ENCODE results near the gene LRIG2. TPM values are rescaled to one million over a fixed set of nuclear protein-coding genes. Genes with fewer than 3 reads are reported as not detected.

Gene LRIG2
- polyA plus RNA-seq, 2 donors = 2.6 to 3.5 TPM

DNA sequence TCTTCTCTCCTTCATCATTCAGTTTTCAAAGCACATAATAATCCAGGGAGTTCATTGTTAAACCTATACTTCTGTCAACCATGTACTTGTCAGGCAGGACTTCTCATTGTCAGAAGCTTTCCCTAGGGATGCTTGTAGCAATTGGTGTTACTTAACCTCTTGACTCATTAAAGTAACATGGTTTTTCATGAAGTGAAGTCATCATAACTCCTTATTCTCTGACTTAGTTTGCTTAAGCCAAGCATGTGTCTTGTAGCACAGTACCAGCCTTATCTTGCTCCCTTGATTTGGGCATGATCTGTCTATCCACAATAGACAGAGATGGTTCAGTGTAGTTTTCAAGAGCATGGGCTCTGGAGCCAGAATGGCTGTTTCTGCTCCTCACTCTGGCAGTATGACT is 45.3 kb downstream of the LRIG2 start:
- Histone ChIP-seq H3K36me3 (ENCODE audit: control insufficient read depth in 2 of 2, insufficient read depth in 2 of 2, low read length in 1 of 2) (peaks cover 13 to 14% of the 10 kb centered on the region in 2 donors), H3K9me3 (ENCODE audit: control insufficient read depth in 2 of 2, insufficient read depth in 1 of 2, low read depth in 1 of 2, low read length in 1 of 2) (no peaks in the 10 kb centered on the region), H3K4me3 (ENCODE audit: low read depth in 1 of 2, low read length in 2 of 2) (no peak overlapping the region), H3K27me3 (ENCODE audit: control insufficient read depth in 1 of 2, insufficient read depth in 2 of 2, low read length in 2 of 2) (no peaks in the 10 kb centered on the region), H3K27ac (ENCODE audit: low read depth in 2 of 2, low read length in 1 of 2) (no peak overlapping the region), H3K4me1 (ENCODE audit: control insufficient read depth in 2 of 2, insufficient read depth in 2 of 2, low read length in 1 of 2) (no peaks in the 10 kb centered on the region)

GRCh38 chr1:113123737-113124136 is 50.7 kb downstream of the LRIG2 start:
- 83 to 87% methylated on average over 3 of the region's 3 CpGs for WGBS, 2 donors
- Histone ChIP-seq H3K36me3 (ENCODE audit: control insufficient read depth in 2 of 2, insufficient read depth in 2 of 2, low read length in 1 of 2) (peaks cover 8 to 12% of the 10 kb centered on the region in 2 donors), H3K4me3 (ENCODE audit: low read depth in 1 of 2, low read length in 2 of 2) (no peak overlapping the region), H3K4me1 (ENCODE audit: control insufficient read depth in 2 of 2, insufficient read depth in 2 of 2, low read length in 1 of 2) (no peaks in the 10 kb centered on the region), H3K27ac (ENCODE audit: low read depth in 2 of 2, low read length in 1 of 2) (no peak overlapping the region), H3K27me3 (ENCODE audit: control insufficient read depth in 1 of 2, insufficient read depth in 2 of 2, low read length in 2 of 2) (no peaks in the 10 kb centered on the region), H3K9me3 (ENCODE audit: control insufficient read depth in 2 of 2, insufficient read depth in 1 of 2, low read depth in 1 of 2, low read length in 1 of 2) (no peaks in the 10 kb centered on the region)

DNA sequence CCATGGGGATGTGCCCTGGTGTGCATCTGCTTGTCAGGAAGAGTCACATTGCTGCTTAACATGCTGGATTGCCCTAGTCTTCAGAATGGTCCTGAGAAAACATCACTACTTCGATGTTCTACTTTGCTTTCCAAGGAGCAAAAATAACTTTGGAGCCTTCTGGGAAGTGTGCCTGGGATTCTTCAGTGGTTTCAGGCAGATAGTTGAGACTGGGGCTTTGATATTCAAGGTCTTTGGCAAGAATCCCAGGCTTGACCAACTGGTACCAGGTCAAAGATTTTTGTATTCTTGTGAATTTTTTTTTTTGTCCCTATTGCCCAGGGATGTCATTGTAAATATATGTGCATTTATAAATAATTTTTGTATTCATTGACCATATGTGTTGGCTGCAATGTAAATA is 51.4 kb downstream of the LRIG2 start:
- Histone ChIP-seq H3K4me3 (ENCODE audit: low read depth in 1 of 2, low read length in 2 of 2) (no peak overlapping the region), H3K9me3 (ENCODE audit: control insufficient read depth in 2 of 2, insufficient read depth in 1 of 2, low read depth in 1 of 2, low read length in 1 of 2) (no peaks in the 10 kb centered on the region), H3K4me1 (ENCODE audit: control insufficient read depth in 2 of 2, insufficient read depth in 2 of 2, low read length in 1 of 2) (no peaks in the 10 kb centered on the region), H3K27me3 (ENCODE audit: control insufficient read depth in 1 of 2, insufficient read depth in 2 of 2, low read length in 2 of 2) (no peaks in the 10 kb centered on the region), H3K27ac (ENCODE audit: low read depth in 2 of 2, low read length in 1 of 2) (no peak overlapping the region), H3K36me3 (ENCODE audit: control insufficient read depth in 2 of 2, insufficient read depth in 2 of 2, low read length in 1 of 2) (peaks cover 5 to 9% of the 10 kb centered on the region in 2 donors)
- 71 to 75% methylated on average over 1 of the region's 1 CpG for WGBS, 2 donors

GRCh38 chr1:113125517-113125916 is 52.5 kb downstream of the LRIG2 start:
- H3K36me3 ChIP-seq (ENCODE audit: control insufficient read depth in 2 of 2, insufficient read depth in 2 of 2, low read length in 1 of 2) = peaks cover 3 to 9% of the 10 kb centered on the region in 2 donors

DNA sequence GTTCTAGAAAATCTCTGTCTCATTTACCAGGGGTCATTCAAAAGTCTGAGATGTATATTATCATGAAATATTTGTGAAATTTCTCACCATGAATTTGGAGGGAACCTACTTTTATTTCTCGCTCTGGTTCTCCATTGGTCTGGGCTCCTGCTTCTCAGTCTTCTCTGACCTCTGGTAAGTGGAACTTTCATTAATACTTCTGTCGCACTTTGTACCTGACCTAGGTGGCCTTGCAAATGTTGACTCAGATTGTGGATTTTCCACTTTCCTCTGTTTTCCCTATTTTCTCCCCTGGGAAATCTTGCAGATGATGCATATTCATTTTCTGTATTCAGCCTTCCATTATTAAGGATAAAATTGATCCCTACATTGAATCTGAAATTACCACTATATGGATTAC is 53.2 kb downstream of the LRIG2 start:
- no peaks in the 10 kb centered on the region for H3K9me3 ChIP-seq (ENCODE audit: control insufficient read depth in 2 of 2, insufficient read depth in 1 of 2, low read depth in 1 of 2, low read length in 1 of 2)
- H3K4me3 ChIP-seq (ENCODE audit: low read depth in 1 of 2, low read length in 2 of 2) = no peak overlapping the region
- 87 to 97% methylated on average over 2 of the region's 2 CpGs for WGBS, 2 donors
- no peaks in the 10 kb centered on the region for H3K4me1 ChIP-seq (ENCODE audit: control insufficient read depth in 2 of 2, insufficient read depth in 2 of 2, low read length in 1 of 2)
- no peak overlapping the region for H3K27ac ChIP-seq (ENCODE audit: low read depth in 2 of 2, low read length in 1 of 2)
- H3K36me3 ChIP-seq (ENCODE audit: control insufficient read depth in 2 of 2, insufficient read depth in 2 of 2, low read length in 1 of 2) = peaks cover 3 to 9% of the 10 kb centered on the region in 2 donors
- H3K27me3 ChIP-seq (ENCODE audit: control insufficient read depth in 1 of 2, insufficient read depth in 2 of 2, low read length in 2 of 2) = no peaks in the 10 kb centered on the region

More at GRCh38 chr1:113125517-113125916, 52.5 kb downstream of the LRIG2 start:
- WGBS, 2 donors = 72 to 90% methylated on average over 3 of the region's 3 CpGs
- H3K27ac ChIP-seq (ENCODE audit: low read depth in 2 of 2, low read length in 1 of 2) = no peak overlapping the region
- H3K4me3 ChIP-seq (ENCODE audit: low read depth in 1 of 2, low read length in 2 of 2) = no peak overlapping the region
- no peaks in the 10 kb centered on the region for H3K27me3 ChIP-seq (ENCODE audit: control insufficient read depth in 1 of 2, insufficient read depth in 2 of 2, low read length in 2 of 2)
- no peaks in the 10 kb centered on the region for H3K9me3 ChIP-seq (ENCODE audit: control insufficient read depth in 2 of 2, insufficient read depth in 1 of 2, low read depth in 1 of 2, low read length in 1 of 2)
- no peaks in the 10 kb centered on the region for H3K4me1 ChIP-seq (ENCODE audit: control insufficient read depth in 2 of 2, insufficient read depth in 2 of 2, low read length in 1 of 2)

DNA sequence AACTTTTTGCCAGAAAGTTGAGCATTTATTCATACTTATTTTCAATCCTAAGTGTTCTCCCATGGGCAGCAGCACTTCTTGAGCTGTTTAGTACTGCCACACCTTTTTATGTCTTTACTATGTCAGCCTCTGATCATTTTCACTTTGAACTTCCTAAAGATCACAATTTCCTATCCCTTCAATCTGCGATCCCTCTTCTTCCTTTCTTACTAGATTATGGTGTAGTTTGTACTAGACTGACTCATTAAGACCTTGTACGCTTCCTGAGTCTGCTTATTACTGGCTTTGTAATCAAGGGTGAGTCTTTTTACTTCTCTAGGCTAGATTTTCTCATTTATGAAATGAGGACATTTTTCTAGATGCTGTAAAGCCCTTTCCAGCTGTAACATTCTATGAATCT is 55.1 kb downstream of the LRIG2 start:
- Histone ChIP-seq H3K4me3 (ENCODE audit: low read depth in 1 of 2, low read length in 2 of 2) (no peak overlapping the region), H3K9me3 (ENCODE audit: control insufficient read depth in 2 of 2, insufficient read depth in 1 of 2, low read depth in 1 of 2, low read length in 1 of 2) (no peaks in the 10 kb centered on the region), H3K36me3 (ENCODE audit: control insufficient read depth in 2 of 2, insufficient read depth in 2 of 2, low read length in 1 of 2) (peaks cover 3 to 9% of the 10 kb centered on the region in 2 donors), H3K27me3 (ENCODE audit: control insufficient read depth in 1 of 2, insufficient read depth in 2 of 2, low read length in 2 of 2) (no peaks in the 10 kb centered on the region), H3K27ac (ENCODE audit: low read depth in 2 of 2, low read length in 1 of 2) (no peak overlapping the region), H3K4me1 (ENCODE audit: control insufficient read depth in 2 of 2, insufficient read depth in 2 of 2, low read length in 1 of 2) (no peaks in the 10 kb centered on the region)
- 86 to 87% methylated on average over 2 of the region's 2 CpGs for WGBS, 2 donors

DNA sequence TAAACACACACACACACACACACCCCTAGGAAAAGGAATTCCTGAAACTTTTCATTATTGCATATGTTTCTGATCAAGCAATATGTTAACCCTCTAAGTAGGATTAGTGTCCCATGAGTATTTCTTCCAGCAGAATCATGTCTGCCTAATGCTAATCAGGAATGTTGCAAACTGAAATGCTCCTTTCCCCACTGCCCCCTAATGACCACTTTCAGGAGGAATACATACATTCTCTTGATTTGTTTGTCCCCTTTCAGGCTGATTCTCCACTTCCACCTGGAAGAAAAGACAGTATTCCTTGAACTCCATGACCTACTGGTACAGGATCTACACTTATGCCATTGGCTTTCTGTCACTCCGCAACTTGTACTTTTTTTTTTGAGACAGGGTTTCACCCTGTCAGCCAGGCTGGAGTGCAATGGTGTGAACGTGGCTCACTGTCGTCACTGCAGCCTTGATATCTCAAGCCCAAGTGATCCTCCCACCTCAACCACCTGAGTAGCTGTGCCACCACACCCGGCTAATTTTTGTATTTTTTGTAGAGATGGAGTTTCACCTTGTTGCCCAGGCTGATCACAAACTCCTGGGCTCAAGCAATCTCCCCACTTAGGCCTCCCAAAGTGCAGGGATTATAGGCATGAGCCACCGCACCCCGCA is 56.7 kb downstream of the LRIG2 start:
- H3K4me3 ChIP-seq (ENCODE audit: low read depth in 1 of 2, low read length in 2 of 2) = no peak overlapping the region
- H3K4me1 ChIP-seq (ENCODE audit: control insufficient read depth in 2 of 2, insufficient read depth in 2 of 2, low read length in 1 of 2) = no peaks in the 10 kb centered on the region
- 94 to 95% methylated on average over 6 of the region's 6 CpGs for WGBS, 2 donors
- H3K36me3 ChIP-seq (ENCODE audit: control insufficient read depth in 2 of 2, insufficient read depth in 2 of 2, low read length in 1 of 2) = peaks cover 0 to 2% of the 10 kb centered on the region in 2 donors
- no peak overlapping the region for H3K27ac ChIP-seq (ENCODE audit: low read depth in 2 of 2, low read length in 1 of 2)
- no peaks in the 10 kb centered on the region for H3K27me3 ChIP-seq (ENCODE audit: control insufficient read depth in 1 of 2, insufficient read depth in 2 of 2, low read length in 2 of 2)
- H3K9me3 ChIP-seq (ENCODE audit: control insufficient read depth in 2 of 2, insufficient read depth in 1 of 2, low read depth in 1 of 2, low read length in 1 of 2) = no peaks in the 10 kb centered on the region

GRCh38 chr1:113133038-113133437 is 60.0 kb downstream of the LRIG2 start:
- H3K4me1 ChIP-seq (ENCODE audit: control insufficient read depth in 2 of 2, insufficient read depth in 2 of 2, low read length in 1 of 2) = no peaks in the 10 kb centered on the region
- no peaks in the 10 kb centered on the region for H3K27me3 ChIP-seq (ENCODE audit: control insufficient read depth in 1 of 2, insufficient read depth in 2 of 2, low read length in 2 of 2)
- no peak overlapping the region for H3K27ac ChIP-seq (ENCODE audit: low read depth in 2 of 2, low read length in 1 of 2)
- H3K9me3 ChIP-seq (ENCODE audit: control insufficient read depth in 2 of 2, insufficient read depth in 1 of 2, low read depth in 1 of 2, low read length in 1 of 2) = no peaks in the 10 kb centered on the region
- no peak overlapping the region for H3K4me3 ChIP-seq (ENCODE audit: low read depth in 1 of 2, low read length in 2 of 2)
- 78 to 84% methylated on average over 4 of the region's 4 CpGs for WGBS, 2 donors
- H3K36me3 ChIP-seq (ENCODE audit: control insufficient read depth in 2 of 2, insufficient read depth in 2 of 2, low read length in 1 of 2) = no peaks in the 10 kb centered on the region

- 47 to 56% methylated on average over 2 of the region's 2 CpGs for WGBS, 2 donors
- no peak overlapping the region for H3K4me3 ChIP-seq (ENCODE audit: low read depth in 1 of 2, low read length in 2 of 2)
- H3K9me3 ChIP-seq (ENCODE audit: control insufficient read depth in 2 of 2, insufficient read depth in 1 of 2, low read depth in 1 of 2, low read length in 1 of 2) = no peaks in the 10 kb centered on the region
- no peaks in the 10 kb centered on the region for H3K36me3 ChIP-seq (ENCODE audit: control insufficient read depth in 2 of 2, insufficient read depth in 2 of 2, low read length in 1 of 2)
- H3K27me3 ChIP-seq (ENCODE audit: control insufficient read depth in 1 of 2, insufficient read depth in 2 of 2, low read length in 2 of 2) = no peaks in the 10 kb centered on the region
- H3K27ac ChIP-seq (ENCODE audit: low read depth in 2 of 2, low read length in 1 of 2) = no peak overlapping the region
- no peaks in the 10 kb centered on the region for H3K4me1 ChIP-seq (ENCODE audit: control insufficient read depth in 2 of 2, insufficient read depth in 2 of 2, low read length in 1 of 2)
Observed at GRCh38 chr1:113133759-113134158, 60.8 kb downstream of the LRIG2 start.

- Histone ChIP-seq H3K4me1 (ENCODE audit: control insufficient read depth in 2 of 2, insufficient read depth in 2 of 2, low read length in 1 of 2) (no peaks in the 10 kb centered on the region), H3K36me3 (ENCODE audit: control insufficient read depth in 2 of 2, insufficient read depth in 2 of 2, low read length in 1 of 2) (no peaks in the 10 kb centered on the region), H3K9me3 (ENCODE audit: control insufficient read depth in 2 of 2, insufficient read depth in 1 of 2, low read depth in 1 of 2, low read length in 1 of 2) (no peaks in the 10 kb centered on the region), H3K27me3 (ENCODE audit: control insufficient read depth in 1 of 2, insufficient read depth in 2 of 2, low read length in 2 of 2) (no peaks in the 10 kb centered on the region), H3K4me3 (ENCODE audit: low read depth in 1 of 2, low read length in 2 of 2) (no peak overlapping the region), H3K27ac (ENCODE audit: low read depth in 2 of 2, low read length in 1 of 2) (no peak overlapping the region)
- 55 to 76% methylated on average over 1 of the region's 1 CpG for WGBS, 2 donors
Observed at GRCh38 chr1:113135460-113135859, 62.5 kb downstream of the LRIG2 start.
